HG03565 (cell line): ENCODE data around the gene KIAA1958.

ENCODE experiments used
- ATAC-seq: cut with Tn5 transposase; IDR thresholded peaks from one replicate; pipeline ENCODE4 v1.9.1; 2021; ENCODE audit warnings: mild to moderate bottlenecking, moderate library complexity; ENCODE audit not compliant: unreplicated experiment

The KIAA1958 gene

GRCh38 chr9:112553256-112553826, 66.7 kb downstream of the KIAA1958 start:
- no peak for ATAC-seq

- ATAC-seq = no peak
Measured at GRCh38 chr9:112554516-112554915, 67.9 kb downstream of the KIAA1958 start.

GRCh38 chr9:112555101-112555643, 68.5 kb downstream of the KIAA1958 start:
- ATAC-seq = no peak

- ATAC-seq = no peak
Measured at GRCh38 chr9:112555844-112556482, 69.3 kb downstream of the KIAA1958 start.

GRCh38 chr9:112556497-112557442, 70.1 kb downstream of the KIAA1958 start:
- ATAC-seq = no peak

GRCh38 chr9:112558476-112558875, 71.8 kb downstream of the KIAA1958 start:
- ATAC-seq = no peak

- no peak for ATAC-seq
Measured at GRCh38 chr9:112558978-112559377, 72.4 kb downstream of the KIAA1958 start.

GRCh38 chr9:112559629-112560413, 73.2 kb downstream of the KIAA1958 start:
- no peak for ATAC-seq

- no peak for ATAC-seq
Measured at GRCh38 chr9:112562235-112562958, 75.8 kb downstream of the KIAA1958 start.

- no peak for ATAC-seq
Measured at GRCh38 chr9:112569186-112569585, 82.6 kb downstream of the KIAA1958 start.

GRCh38 chr9:112570671-112571167, 84.1 kb downstream of the KIAA1958 start:
- no peak for ATAC-seq

GRCh38 chr9:112571624-112572355, 85.2 kb downstream of the KIAA1958 start:
- no peak for ATAC-seq

GRCh38 chr9:112572416-112572815, 85.8 kb downstream of the KIAA1958 start:
- ATAC-seq = no peak

- ATAC-seq = no peak
Measured at GRCh38 chr9:112574008-112574407, 87.4 kb downstream of the KIAA1958 start.

GRCh38 chr9:112575107-112575506, 88.5 kb downstream of the KIAA1958 start:
- no peak for ATAC-seq

GRCh38 chr9:112581469-112582176, 95.0 kb downstream of the KIAA1958 start:
- no peak for ATAC-seq

- ATAC-seq = no peak
Measured at GRCh38 chr9:112582371-112583262, 96.0 kb downstream of the KIAA1958 start.
